Medulla oblongata (tissue), 1 donor: ENCODE data around the gene GPR35.
"Not testable (repeated sequence)": the region's sequence is repeated elsewhere in the genome, so short reads cannot be mapped to it uniquely, and the experiment has no call there.

Experiments
- DNase-seq: peaks from one replicate; pipeline ENCODE4 v3.0.0-alpha.2; 2015; ENCODE audit errors: extremely low spot score

The GPR35 gene

GRCh38 chr2:240655931-240656886 is 30.9 kb downstream of the GPR35 start:
- DNase-seq = peak; percentile 27

GRCh38 chr2:240659883-240660282 is 34.6 kb downstream of the GPR35 start:
- DNase-seq = not testable (repeated sequence)

GRCh38 chr2:240662681-240663080 is 37.4 kb downstream of the GPR35 start:
- DNase-seq = no peak

GRCh38 chr2:240663546-240664190 is 38.4 kb downstream of the GPR35 start:
- no peak for DNase-seq

- DNase-seq = no peak
Measured at GRCh38 chr2:240664622-240665021, 39.3 kb downstream of the GPR35 start.

GRCh38 chr2:240670402-240670801 is 45.1 kb downstream of the GPR35 start:
- no peak for DNase-seq

- no peak for DNase-seq
Measured at GRCh38 chr2:240670950-240671349, 45.7 kb downstream of the GPR35 start.

- DNase-seq = no peak
Measured at GRCh38 chr2:240672076-240672700, 46.9 kb downstream of the GPR35 start.

- no peak for DNase-seq
Measured at GRCh38 chr2:240672701-240673190, 47.5 kb downstream of the GPR35 start.

GRCh38 chr2:240674461-240675184 is 49.3 kb downstream of the GPR35 start:
- DNase-seq = not testable (repeated sequence)

GRCh38 chr2:240675345-240675744 is 50.1 kb downstream of the GPR35 start:
- not testable (repeated sequence) for DNase-seq

- not testable (repeated sequence) for DNase-seq
Measured at GRCh38 chr2:240678043-240678442, 52.8 kb downstream of the GPR35 start.

- not testable (repeated sequence) for DNase-seq
Measured at GRCh38 chr2:240678909-240679308, 53.6 kb downstream of the GPR35 start.

GRCh38 chr2:240680185-240680584 is 54.9 kb downstream of the GPR35 start:
- DNase-seq = not testable (repeated sequence)
